GM12892 (cell line): ENCODE data around the gene CYP2F1.

Experiments used
- POLR2A ChIP-seq: IDR thresholded peaks from 2 replicates; pipeline ENCODE4 v1.6.1; 2011; ENCODE audit warnings: low read depth, low read length, control low read depth
- POLR2AphosphoS5 ChIP-seq: IDR thresholded peaks from 2 replicates; pipeline ENCODE4 v1.6.1; 2011; ENCODE audit warnings: low read depth, low read length, control low read depth

DNA sequence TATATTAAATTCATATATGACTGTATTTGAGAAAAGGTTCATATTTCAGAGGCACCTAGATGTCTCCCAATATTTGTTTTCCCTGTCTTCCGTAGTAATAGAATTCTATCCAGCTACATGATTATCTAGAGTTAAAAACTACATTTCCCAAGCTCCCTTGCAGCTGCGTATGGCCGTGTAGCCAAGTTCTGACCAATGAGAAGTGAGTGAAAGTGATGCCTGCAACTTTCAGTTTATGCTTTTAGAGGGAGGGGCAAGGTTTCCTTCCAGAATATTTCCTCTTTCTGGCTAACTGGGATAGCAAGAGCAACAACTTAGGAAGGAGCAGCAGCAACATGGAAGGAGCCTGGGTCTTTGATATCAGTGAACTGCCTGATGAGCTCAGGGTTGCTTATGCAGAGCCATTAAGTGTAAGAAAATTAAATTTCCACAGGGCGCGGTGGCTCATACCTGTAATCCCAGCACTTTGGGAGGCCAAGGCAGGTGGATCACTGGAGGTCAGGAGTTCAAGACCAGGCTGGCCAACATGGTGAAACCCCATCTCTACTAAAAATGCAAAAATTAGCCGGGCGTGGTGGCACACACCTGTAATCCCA, 49.2 kb upstream of the CYP2F1 start:
- no peak for TF ChIP-seq POLR2A
- no peak for TF ChIP-seq POLR2AphosphoS5
